Measurements from ENCODE around the gene SELENOS. TPM values are rescaled to one million over a fixed set of nuclear protein-coding genes. Genes with fewer than 3 reads are reported as not detected.

The SELENOS gene
- total and polyA plus RNA-seq, 9 of the 15 experiments (the other 6 are each of a cell fraction or from before 2014, with no cell fraction given) = 24.9 to 57.4 (median 47.9) TPM

- TF ChIP-seq MGA (IDR thresholded peaks at IDR 0.05) (no peak), RBM25 (IDR thresholded peaks at IDR 0.05; ENCODE audit: low read depth, low read length, severe bottlenecking) (peak; percentile 86), HDAC2 (IDR thresholded peaks at IDR 0.05) (peak; percentile 40), TBL1XR1 (IDR thresholded peaks at IDR 0.05; ENCODE audit: low read length in 2 of 2) (no peak), RUNX1 (IDR thresholded peaks at IDR 0.05; ENCODE audit: low read depth) (0 out of 2 replicates have a peak, but pooled peaks have one; percentile 21), PHF21A (IDR thresholded peaks at IDR 0.05; ENCODE audit: borderline replicate concordance, low read depth) (peak; percentile 73; the same call in 1 of the 2 replicates), ZNF778 (CRISPR knock-in tag; IDR thresholded peaks at IDR 0.05) (no peak), CXXC5 (CRISPR knock-in tag; IDR thresholded peaks at IDR 0.05) (peak; percentile 97), EGR1 (conservative IDR thresholded peaks at IDR 0.05) (peak; percentile 30; the same call in 1 of the 2 replicates), PHF20 (IDR thresholded peaks at IDR 0.05; ENCODE audit: partially characterized antibody) (peak; percentile 60), ERF (CRISPR knock-in tag; IDR thresholded peaks at IDR 0.05) (0 out of 2 replicates have a peak, but pooled peaks have one; percentile 50), EP400 (IDR thresholded peaks at IDR 0.05) (peak; percentile 74; the same call in 1 of the 2 replicates), KDM1A (IDR thresholded peaks at IDR 0.05) (no peak), ZBTB12 (CRISPR knock-in tag; IDR thresholded peaks at IDR 0.05) (peak; percentile 80)
These were observed at the start of gene SELENOS (continued) for GRCh38 chr15:101277038-101277822.

All from K562 (cell line).